VCaP (cell line): ENCODE results near the gene ASTL.

Experiments used
- H3K27ac ChIP-seq: fragments of 450-650 bp; 2 replicates; pipeline ENCODE4 v1.5.1; 2017
- TF ChIP-seq, protein P1 (sequence below): fragments of 450-650 bp; conservative IDR thresholded peaks from 2 replicates; pipeline ENCODE4 v1.5.1; 2017; ENCODE audit warnings: mild to moderate bottlenecking, moderate library complexity

The ASTL gene

GRCh38 chr2:96083064-96083939 is 55.0 kb downstream of the ASTL start:
- TF ChIP-seq, protein P1, sequence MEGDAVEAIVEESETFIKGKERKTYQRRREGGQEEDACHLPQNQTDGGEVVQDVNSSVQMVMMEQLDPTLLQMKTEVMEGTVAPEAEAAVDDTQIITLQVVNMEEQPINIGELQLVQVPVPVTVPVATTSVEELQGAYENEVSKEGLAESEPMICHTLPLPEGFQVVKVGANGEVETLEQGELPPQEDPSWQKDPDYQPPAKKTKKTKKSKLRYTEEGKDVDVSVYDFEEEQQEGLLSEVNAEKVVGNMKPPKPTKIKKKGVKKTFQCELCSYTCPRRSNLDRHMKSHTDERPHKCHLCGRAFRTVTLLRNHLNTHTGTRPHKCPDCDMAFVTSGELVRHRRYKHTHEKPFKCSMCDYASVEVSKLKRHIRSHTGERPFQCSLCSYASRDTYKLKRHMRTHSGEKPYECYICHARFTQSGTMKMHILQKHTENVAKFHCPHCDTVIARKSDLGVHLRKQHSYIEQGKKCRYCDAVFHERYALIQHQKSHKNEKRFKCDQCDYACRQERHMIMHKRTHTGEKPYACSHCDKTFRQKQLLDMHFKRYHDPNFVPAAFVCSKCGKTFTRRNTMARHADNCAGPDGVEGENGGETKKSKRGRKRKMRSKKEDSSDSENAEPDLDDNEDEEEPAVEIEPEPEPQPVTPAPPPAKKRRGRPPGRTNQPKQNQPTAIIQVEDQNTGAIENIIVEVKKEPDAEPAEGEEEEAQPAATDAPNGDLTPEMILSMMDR: no peak
- no peak overlapping the region for H3K27ac ChIP-seq

GRCh38 chr2:96082211-96083063 is 55.9 kb downstream of the ASTL start:
- H3K27ac ChIP-seq: no peak overlapping the region
- TF ChIP-seq, protein P1: no peak

DNA sequence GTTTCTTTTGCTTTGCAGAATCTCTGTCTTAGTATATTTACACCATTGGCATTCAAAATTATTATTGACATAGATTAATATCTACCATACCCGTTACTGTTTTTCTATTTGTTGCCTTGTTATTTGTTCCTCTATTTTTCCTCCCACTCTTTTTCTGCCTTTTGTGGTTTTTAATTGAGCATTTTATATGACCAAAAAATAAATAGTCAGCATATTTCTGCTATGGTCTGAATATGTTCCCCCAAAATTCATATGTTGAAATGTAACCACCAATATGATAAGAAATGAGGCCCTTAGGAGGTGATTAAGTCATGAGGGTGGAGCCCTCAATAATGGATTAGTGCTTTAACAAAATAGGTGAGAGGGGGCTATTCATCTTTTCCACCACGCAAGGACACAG is 57.3 kb downstream of the ASTL start:
- H3K27ac ChIP-seq: no peak overlapping the region

DNA sequence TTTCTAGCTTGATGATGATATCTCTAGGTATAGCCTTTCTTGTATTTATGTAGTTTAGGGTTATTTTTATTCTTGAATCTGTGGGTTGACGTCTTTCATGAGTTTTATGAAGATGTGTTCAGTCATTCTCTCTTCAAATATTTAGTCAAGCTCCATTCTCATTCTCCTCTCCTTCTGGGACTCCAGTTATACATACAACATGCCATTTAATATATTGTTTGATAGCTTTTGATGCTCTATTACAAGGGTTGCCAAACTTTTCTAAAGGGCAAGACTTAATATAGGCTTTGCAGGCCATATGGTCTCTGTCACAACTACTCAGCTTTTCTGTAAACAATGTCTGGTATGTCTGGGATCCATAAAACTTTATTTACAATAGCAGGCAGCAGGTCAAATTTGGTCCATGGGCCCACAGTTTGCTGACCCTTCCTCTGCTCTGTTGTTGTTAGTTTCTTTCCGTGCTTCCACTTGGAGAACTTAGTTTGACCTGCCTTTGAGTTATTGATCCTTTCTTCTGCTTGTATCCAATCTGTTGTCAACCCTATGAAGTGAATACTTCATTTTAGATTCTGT is 63.0 kb downstream of the ASTL start:
- TF ChIP-seq, protein P1: no peak
- H3K27ac ChIP-seq: no peak overlapping the region

More for the DNA sequence above, 57.3 kb downstream of the ASTL start:
- TF ChIP-seq, protein P1: no peak

- H3K27ac ChIP-seq: no peak overlapping the region
- TF ChIP-seq, protein P1: no peak
Measured at GRCh38 chr2:96074156-96074555, 64.1 kb downstream of the ASTL start.

- TF ChIP-seq, protein P1: no peak
- H3K27ac ChIP-seq: no peak overlapping the region
Measured at GRCh38 chr2:96073170-96073775, 65.0 kb downstream of the ASTL start.
